HL-60 (cell line): ENCODE measurements around the gene CLDN9.

Source experiments
- DNase-seq, 2 experiments: peaks; one replicate each; pipeline ENCODE4 v3.0.0-alpha.2; 2010 to 2020; ENCODE audit warnings: low read depth in 1 of 2, low spot score in 1 of 2
- H3K27ac ChIP-seq: fragments of 250-450 bp; sonication (Bioruptor Pico); replicated peaks from 2 replicates; pipeline ENCODE4 v1.5.1; 2020; ENCODE audit warnings: mild to moderate bottlenecking, moderate library complexity
- H3K27me3 ChIP-seq: fragments of 250-450 bp; sonication (Bioruptor Pico); 2 replicates; pipeline ENCODE4 v1.5.1; 2021; ENCODE audit warnings: mild to moderate bottlenecking, moderate library complexity; ENCODE audit not compliant: insufficient read depth, poor library complexity, severe bottlenecking
- H3K4me3 ChIP-seq: replicated peaks from 2 replicates; pipeline ENCODE4 v1.5.1; 2011; ENCODE audit warnings: mild to moderate bottlenecking, control low read depth, low read length; ENCODE audit not compliant: insufficient read depth
- GABPA ChIP-seq: IDR thresholded peaks from 2 replicates; pipeline ENCODE4 v1.6.1; 2012; ENCODE audit warnings: low read depth
- POLR2AphosphoS5 ChIP-seq: IDR thresholded peaks from 2 replicates; pipeline ENCODE4 v1.6.1; 2012; ENCODE audit warnings: low read depth
- REST ChIP-seq: IDR thresholded peaks from 2 replicates; pipeline ENCODE4 v1.6.1; 2012; ENCODE audit warnings: low read depth; ENCODE audit not compliant: insufficient replicate concordance
- SPI1 ChIP-seq: IDR thresholded peaks from 2 replicates; pipeline ENCODE4 v1.6.1; 2012; ENCODE audit warnings: low read depth, mild to moderate bottlenecking, borderline replicate concordance
- TF ChIP-seq, protein P1 (sequence below): IDR thresholded peaks from one replicate; pipeline ENCODE4 v1.5.1; 2011; ENCODE audit warnings: low read length, control low read depth, inconsistent platforms; ENCODE audit not compliant: insufficient read depth

The CLDN9 gene

DNA sequence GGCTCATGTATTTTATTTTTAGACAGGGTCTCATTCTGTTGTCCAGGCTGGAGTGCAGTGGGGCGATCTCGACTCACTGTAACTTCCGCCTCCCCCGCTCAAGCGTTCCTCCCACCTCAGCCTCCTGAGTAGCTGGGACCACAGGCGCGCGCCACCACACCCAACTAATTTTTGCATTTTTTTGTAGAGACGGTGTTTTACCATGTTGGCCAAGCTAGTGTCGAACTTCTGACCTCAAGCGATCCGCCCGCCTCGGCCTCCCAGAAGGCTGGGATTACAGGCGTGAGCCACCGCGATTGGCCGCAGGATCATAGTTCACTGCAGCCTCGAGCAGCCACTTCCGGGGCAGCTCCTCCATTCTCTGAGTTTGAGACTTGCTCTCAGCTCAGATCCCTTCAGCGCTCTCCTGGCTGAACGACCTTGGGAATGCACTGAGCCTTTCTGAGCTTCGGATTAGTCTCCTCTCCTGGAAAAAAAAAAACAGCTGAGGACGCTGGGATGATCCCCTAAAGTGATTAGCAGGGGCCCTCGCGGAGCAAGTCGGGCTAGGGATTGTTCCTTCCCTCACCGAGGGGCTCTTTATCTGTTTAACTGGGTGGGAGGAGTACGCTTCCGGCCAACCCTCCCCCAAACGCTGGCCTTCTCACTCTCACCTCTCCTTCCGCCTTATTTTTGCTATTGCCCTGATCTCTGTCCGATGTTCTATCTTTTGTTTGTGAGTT lies 31.4 kb upstream of the CLDN9 start:
- Histone ChIP-seq H3K27ac (peak overlapping the region; percentile 88), H3K4me3 (no peak overlapping the region; the same call in 1 of the 2 replicates), H3K27me3 (no peaks in the 10 kb centered on the region)
- DNase-seq, result no peak
- no peak for TF ChIP-seq GABPA

DNA sequence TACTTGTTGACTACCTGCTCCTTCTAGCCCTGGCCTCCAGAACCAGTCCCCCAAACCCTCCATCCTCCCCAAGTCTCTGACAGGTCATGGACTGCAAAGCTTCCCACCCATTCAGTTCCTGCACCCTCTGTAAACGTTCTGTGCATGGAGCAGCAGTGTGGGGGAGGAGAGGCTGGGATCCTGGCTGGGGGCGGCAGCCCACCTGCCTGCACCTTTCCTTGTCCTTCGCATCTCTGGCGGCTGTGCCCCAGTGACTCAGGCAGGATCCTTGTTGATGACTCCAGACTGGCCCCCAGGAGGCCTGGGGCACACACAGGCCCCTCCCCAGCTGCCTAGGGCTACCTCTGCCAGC lies 30.8 kb upstream of the CLDN9 start:
- no peak overlapping the region for H3K4me3 ChIP-seq
- no peak overlapping the region for H3K27ac ChIP-seq
- H3K27me3 ChIP-seq, result no peaks in the 10 kb centered on the region
- DNase-seq, result no peak
- TF ChIP-seq GABPA, result no peak
- TF ChIP-seq POLR2AphosphoS5, result no peak
- TF ChIP-seq, protein P1, sequence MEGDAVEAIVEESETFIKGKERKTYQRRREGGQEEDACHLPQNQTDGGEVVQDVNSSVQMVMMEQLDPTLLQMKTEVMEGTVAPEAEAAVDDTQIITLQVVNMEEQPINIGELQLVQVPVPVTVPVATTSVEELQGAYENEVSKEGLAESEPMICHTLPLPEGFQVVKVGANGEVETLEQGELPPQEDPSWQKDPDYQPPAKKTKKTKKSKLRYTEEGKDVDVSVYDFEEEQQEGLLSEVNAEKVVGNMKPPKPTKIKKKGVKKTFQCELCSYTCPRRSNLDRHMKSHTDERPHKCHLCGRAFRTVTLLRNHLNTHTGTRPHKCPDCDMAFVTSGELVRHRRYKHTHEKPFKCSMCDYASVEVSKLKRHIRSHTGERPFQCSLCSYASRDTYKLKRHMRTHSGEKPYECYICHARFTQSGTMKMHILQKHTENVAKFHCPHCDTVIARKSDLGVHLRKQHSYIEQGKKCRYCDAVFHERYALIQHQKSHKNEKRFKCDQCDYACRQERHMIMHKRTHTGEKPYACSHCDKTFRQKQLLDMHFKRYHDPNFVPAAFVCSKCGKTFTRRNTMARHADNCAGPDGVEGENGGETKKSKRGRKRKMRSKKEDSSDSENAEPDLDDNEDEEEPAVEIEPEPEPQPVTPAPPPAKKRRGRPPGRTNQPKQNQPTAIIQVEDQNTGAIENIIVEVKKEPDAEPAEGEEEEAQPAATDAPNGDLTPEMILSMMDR, result no peak
- TF ChIP-seq SPI1, result no peak
- no peak for TF ChIP-seq REST

DNA sequence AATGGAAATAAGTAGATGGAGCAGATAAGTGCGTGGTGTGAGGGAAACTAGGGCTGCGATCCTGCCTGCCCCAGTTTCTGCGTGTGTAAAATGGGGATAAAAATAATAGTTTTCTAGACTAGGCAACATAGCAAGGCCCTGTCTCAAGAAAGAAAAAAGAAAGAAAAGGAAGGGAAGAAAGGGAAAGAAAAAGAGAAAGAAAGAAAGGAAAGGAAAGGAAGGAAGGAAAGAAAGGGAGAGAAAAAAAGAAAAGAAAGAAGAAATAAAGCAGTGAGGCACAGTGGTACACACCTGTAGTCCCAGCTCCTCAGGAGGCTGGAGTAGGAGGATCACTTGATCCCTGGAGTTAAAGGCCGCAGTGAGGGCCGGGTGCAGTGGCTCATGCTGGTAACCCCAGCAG lies 30.3 kb upstream of the CLDN9 start:
- no peak for DNase-seq
- Histone ChIP-seq H3K27ac (no peak overlapping the region), H3K4me3 (no peak overlapping the region), H3K27me3 (no peaks in the 10 kb centered on the region)
- TF ChIP-seq SPI1 (no peak), POLR2AphosphoS5 (no peak), REST (no peak), GABPA (no peak)
- TF ChIP-seq, protein P1, result no peak

- Histone ChIP-seq H3K27ac (no peak overlapping the region), H3K4me3 (peak overlapping the region; percentile 22), H3K27me3 (no peaks in the 10 kb centered on the region)
- TF ChIP-seq POLR2AphosphoS5, result no peak
- TF ChIP-seq, protein P1, result peak; percentile 68
- DNase-seq, result peak in 1 of 2 experiments; percentile 81
Observed at GRCh38 chr16:2983706-2984136, 29.0 kb upstream of the CLDN9 start.
